ENCODE data around the gene ERCC2. TPM values are rescaled to one million over a fixed set of nuclear protein-coding genes. Genes with fewer than 3 reads are reported as not detected.

ERCC2 gene
- total and polyA plus RNA-seq, 2 of the 8 experiments (the other 6 are each of a cell fraction or from before 2014, with no cell fraction given) = 107 to 117 TPM

GRCh38 chr19:45385392-45386221, 15.2 kb upstream of the ERCC2 start (continued):
- TF ChIP-seq RXRA (IDR thresholded peaks at IDR 0.05; ENCODE audit: insufficient read depth, low read depth, low read length) = no peak
- TF ChIP-seq BACH1 (IDR thresholded peaks at IDR 0.05; ENCODE audit: low read length) = no peak
- TF ChIP-seq SP4 (IDR thresholded peaks at IDR 0.05; ENCODE audit: low read length) = no peak
- TF ChIP-seq SIX5 (IDR thresholded peaks at IDR 0.05; ENCODE audit: low read depth, low read length) = no peak
- no peak for TF ChIP-seq HDAC6 (IDR thresholded peaks at IDR 0.05; ENCODE audit: low read depth, low read length)
- TF ChIP-seq CHD2 (IDR thresholded peaks at IDR 0.05; ENCODE audit: low read length) = peak; percentile 84
- TF ChIP-seq ATF2 (IDR thresholded peaks at IDR 0.05; ENCODE audit: low read length) = no peak
- peak; percentile 59 for TF ChIP-seq ASH2L (IDR thresholded peaks at IDR 0.05; ENCODE audit: low read length)
- no peak for TF ChIP-seq JUND (IDR thresholded peaks at IDR 0.05; ENCODE audit: low read length)
- TF ChIP-seq SP1 (IDR thresholded peaks at IDR 0.05; ENCODE audit: low read depth, low read length) = no peak
- no peak for TF ChIP-seq CBX8 (IDR thresholded peaks at IDR 0.05; ENCODE audit: borderline replicate concordance, low read depth, low read length)
- no peak for TF ChIP-seq SP2 (IDR thresholded peaks at IDR 0.05; ENCODE audit: low read length)
- no peak for TF ChIP-seq KDM1A (IDR thresholded peaks at IDR 0.05; ENCODE audit: borderline replicate concordance, low read length)
- no peak for TF ChIP-seq CTBP2 (IDR thresholded peaks at IDR 0.05; ENCODE audit: borderline replicate concordance, insufficient read depth, insufficient read length, low read length)
- TF ChIP-seq POLR2AphosphoS5 (IDR thresholded peaks at IDR 0.05; ENCODE audit: low read depth, low read length) = no peak
- no peak for TF ChIP-seq CHD1 (IDR thresholded peaks at IDR 0.05; ENCODE audit: low read depth, low read length)
- TF ChIP-seq EZH2 (IDR thresholded peaks at IDR 0.05; ENCODE audit: low read depth, low read length, severe bottlenecking) = peak; percentile 47
- TF ChIP-seq E2F6 (IDR thresholded peaks at IDR 0.05) = peak; percentile 97
- TF ChIP-seq GTF2F1 (IDR thresholded peaks at IDR 0.05; ENCODE audit: borderline replicate concordance, low read depth, low read length) = no peak
- no peak for TF ChIP-seq ATF3 (IDR thresholded peaks at IDR 0.05; ENCODE audit: insufficient read depth, low read depth, low read length)
- TF ChIP-seq FOSL1 (IDR thresholded peaks at IDR 0.05; ENCODE audit: insufficient read depth, low read depth, low read length) = no peak
- TF ChIP-seq TEAD4 (IDR thresholded peaks at IDR 0.05; ENCODE audit: low read depth, low read length) = no peak
